OCI-M2 (cell line): Measurements from ENCODE around the gene SRL.

Source experiments
- DNase-seq: peaks from one replicate; lab custom pipeline; 2025; ENCODE audit not compliant: unreplicated experiment; lab: John Stamatoyannopoulos, UW

The SRL gene

DNA sequence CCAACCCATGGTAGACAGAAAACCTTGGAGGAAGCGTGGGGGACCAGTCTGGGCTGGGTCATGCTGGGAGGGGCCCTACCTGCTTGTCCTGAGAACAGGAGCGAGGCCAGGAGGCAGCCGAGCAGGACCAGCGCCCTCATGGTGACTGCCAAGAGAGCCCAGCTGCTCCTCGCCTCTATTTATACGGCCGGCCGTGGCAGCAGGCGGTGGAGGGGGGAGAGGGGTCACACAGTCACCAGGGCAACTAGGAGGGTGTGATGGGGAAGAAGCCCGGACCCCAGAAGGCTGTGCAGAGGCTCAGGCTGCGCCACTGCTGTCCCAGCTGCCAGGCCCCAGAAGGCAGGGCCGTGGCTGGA is at the start of gene SRL:
SRL (minus strand) TSS at position 153 of the 356 bp plus-strand sequence; CDS start at position 140, 13 bp downstream.
- DNase-seq: no peak

DNA sequence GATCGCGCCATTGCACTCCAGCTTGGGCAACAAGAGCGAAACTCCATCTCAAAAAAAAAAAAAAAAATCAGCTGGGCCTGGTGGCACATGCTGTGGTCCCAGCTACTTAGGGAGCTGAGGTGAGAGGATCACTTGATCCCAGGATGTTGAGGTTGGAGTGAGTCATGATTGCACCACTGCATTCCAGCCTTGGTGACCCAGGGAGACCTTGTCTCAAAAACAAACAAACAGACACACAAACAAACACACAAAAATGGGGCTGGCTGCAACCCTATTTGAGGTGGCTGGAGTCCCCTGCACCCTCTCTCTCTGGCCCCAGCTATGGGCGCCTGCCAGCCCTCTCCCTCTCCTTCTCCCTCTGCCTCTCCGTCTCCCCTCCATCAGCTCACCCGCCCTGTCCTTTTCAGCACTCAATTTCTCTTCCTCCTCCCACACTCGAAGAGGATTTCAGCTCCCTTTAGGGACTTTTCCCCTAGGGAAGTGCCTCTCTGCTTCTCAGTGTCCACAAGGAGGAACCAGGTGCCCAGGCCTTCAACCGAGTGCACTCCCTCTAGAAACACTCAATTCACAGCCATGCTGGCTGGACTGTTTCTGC is 48.5 kb upstream of the SRL start:
- DNase-seq: no peak

DNA sequence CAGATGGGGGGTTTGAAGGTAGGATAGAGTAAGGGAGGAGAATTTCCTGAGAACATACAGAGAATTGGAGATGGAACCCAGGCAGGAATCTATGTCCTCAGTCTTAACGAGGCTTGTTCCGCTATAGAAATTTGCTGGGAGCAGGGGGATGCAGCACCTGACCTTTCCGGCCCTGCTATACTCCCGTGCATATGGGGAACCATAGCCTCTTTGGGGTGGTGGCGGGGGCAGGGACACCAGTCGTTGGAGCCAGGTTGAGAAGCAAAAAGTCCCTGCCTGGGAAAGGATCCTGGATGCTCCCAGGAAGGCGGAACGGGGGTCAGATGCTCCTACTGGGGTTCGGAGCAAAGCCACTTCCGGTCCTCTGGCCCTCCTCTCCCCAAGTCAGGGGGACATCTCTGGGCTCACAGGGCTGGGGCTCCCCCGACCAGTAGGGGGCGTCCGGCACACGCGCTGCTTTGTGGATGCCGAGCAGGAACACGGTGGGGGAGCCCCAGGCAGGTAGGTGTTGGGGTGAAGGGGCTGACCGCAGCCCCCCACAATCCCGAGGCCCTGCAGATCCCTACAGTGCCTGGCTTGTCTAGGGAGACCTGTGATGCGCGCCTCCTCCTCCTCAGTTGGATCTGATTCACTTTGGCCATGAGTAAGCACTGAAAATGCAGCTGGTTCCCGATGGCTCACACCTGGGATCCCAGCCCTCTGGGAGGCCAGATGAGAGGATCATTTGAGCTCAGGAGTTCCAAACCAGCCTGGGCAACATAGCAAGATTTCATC is 46.5 kb upstream of the SRL start:
- DNase-seq: no peak

DNA sequence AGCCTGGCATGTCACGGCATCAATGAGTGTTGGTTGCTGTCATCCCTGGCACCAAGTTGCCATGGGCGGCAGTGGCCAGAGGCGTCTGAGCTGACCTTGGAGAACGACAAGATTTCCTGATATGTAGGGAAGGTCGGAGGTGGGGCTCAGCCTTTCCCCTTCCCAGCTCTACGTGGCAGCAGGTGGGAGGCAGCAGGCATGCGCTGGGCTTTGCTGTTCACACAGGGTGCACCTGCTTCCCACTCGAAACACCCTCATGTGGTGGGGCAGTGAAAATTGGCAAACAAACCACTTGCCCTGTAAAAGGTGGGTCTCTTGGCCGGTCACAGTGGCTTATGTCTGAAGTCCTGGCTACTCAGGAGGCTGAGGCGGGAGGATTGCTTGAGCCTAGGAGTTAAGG is 43.3 kb upstream of the SRL start:
- no peak for DNase-seq

DNA sequence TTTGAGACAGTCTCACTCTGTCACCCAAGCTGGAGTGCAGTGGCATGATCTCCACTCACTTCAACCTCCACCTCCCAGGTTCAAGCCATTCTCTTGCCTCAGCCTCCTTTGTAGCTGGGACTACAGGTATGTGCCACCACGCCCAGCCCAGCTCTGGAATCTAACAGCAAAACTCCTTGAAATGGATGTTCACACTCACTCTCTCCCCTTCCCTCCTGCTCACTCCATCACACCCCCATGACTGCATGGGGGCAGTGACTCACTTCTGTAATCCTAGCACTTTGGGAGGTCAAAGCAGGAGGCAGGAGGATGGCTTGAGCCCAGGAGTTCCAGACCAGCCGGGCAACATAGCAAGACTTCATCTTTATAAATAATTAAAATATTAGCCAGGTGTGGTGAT is 42.1 kb upstream of the SRL start:
- no peak for DNase-seq

DNA sequence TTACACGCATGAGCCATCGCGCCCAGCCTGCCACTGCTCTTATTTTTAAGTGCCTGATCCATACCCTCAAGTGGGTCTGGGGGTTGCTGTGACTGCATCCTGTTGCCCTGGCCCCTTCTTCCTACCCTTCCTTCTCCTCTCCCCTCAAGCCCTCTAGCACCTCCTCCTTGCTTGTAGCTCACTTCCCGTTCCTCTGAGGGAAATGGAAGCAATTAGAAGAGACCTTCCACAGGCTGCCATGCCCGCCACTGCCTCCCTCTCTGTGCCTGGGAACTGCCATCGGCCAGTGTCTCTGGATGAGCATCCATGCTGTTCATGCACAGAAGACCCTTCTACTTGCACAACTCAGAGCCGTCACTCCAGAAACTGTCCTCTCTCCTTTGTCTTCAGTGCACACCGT is 41.6 kb upstream of the SRL start:
- no peak for DNase-seq

DNA sequence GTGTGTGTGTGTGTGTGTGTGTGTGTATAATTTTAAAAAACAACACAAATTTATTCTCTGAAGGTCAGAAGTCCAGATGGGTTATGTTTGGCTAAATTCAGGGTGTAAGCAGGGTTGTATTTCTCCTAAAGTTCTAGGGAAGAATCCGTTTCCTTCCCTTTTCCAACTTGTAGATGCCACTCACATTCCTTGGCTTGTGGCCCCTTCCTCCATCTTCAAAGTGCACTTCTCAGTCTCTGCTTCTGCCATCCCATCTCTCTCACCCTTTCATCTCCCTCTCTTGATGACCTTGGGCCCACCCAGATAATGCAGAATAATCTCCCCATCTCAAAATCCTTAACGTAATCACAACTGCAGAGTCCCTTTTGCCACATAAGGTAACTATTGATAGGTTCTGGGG is 38.7 kb upstream of the SRL start:
- DNase-seq: no peak

DNA sequence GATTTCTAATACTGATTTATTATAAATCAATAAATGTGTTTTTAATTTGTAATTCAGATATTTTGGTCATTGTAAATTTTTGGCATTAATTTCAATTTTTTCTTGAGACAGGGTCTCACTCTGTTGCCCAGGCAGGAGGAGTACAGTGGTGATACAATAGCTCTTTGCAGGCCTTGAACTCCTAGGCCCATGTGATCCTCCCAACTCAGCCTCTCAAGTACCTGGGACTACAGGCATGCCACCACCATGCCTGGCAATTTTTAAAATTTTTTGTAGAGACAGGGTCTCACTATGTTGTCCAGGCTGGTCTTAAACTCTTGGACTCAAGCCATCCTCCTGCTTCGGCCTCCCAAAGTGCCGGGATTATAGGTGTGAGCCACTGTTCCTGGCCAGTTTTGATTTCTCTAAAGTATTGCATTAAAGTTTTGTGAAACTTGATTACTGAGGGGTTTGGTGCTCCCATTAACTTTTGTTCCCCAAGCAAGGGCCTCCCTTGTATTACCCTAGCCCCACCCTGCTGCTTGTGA is 36.2 kb upstream of the SRL start:
- DNase-seq: no peak

DNA sequence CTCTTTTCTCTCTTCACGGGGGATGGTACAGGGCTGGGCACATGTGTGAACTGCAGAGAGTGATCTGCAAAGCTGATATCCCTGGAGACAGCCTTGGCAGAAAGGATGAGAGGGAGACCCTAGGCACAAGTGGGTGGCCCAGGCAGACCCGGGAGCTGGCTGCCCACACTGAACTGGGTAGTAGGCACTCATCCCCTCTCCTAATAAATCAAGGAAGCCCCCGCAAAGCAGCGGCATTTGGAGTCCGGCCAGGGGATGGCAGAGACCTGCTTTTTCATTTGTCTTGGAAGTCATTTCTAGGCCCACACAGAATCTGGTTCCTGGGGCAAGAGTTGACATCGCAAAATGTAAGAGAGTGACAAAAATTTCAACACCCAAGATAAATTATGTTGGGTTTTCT is 34.0 kb upstream of the SRL start:
- DNase-seq: no peak

DNA sequence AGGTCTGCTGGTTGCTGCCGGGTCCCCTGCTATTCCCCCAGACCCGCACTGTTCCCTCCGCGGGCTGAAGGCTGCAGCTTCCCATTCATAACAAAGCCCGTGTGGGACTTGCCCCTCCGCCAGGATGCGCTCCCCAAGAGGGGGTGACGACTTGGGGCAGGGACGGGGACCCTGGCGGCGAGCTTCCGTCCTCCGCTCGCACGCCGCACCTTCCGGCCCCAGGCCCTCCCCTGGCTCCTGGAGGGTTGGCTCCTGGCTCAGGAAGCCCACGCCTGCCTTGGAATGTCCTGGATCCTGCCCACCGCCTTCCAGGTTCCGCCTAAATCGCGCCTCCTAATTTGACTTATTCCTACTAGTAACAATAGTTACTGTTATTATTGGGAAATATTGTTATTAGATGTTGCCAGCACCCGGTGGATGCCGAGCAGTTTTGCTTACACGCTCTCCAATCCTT is 32.0 kb upstream of the SRL start:
- no peak for DNase-seq

DNA sequence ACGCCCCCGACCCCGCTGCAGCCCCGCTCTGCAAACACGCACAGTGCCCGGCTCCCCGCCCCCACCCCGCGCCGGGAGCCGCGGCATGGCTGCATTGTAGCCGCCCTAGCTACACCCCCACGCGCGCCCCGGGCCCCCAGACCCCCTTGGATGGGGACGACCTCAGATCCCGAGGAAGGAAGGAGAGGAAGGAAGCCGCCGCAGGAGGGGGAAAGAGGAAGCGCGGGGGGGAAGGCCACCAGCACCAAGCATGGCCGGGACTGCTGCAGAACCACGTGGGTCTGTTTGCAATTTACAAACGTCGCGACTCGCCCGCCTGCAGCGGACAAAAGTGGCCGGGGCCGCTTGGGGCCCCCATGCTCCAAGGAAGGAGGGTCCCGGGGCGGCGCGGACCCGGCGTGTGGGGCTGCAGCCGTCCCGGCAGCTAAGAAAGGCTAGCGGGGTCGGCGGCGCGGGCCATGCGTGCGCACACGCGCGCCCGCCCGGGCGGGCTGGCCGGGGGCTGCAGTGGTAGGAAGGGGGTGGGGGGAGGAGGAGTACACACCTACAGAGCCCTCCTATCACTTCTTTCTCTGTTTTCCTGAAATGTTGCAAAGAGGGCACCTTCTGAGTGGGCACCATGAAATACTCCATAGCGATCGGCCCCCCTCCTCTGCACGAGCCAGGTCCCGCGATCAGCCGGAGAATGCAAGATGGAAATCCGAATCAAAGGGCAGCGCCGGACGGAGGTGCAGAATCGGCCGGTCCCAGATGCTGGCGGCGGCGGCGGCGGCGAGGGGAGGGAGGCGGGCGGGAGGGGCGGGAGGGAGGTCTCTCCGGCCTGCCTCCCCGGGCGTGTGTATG is 30.5 kb upstream of the SRL start:
- no peak for DNase-seq

DNA sequence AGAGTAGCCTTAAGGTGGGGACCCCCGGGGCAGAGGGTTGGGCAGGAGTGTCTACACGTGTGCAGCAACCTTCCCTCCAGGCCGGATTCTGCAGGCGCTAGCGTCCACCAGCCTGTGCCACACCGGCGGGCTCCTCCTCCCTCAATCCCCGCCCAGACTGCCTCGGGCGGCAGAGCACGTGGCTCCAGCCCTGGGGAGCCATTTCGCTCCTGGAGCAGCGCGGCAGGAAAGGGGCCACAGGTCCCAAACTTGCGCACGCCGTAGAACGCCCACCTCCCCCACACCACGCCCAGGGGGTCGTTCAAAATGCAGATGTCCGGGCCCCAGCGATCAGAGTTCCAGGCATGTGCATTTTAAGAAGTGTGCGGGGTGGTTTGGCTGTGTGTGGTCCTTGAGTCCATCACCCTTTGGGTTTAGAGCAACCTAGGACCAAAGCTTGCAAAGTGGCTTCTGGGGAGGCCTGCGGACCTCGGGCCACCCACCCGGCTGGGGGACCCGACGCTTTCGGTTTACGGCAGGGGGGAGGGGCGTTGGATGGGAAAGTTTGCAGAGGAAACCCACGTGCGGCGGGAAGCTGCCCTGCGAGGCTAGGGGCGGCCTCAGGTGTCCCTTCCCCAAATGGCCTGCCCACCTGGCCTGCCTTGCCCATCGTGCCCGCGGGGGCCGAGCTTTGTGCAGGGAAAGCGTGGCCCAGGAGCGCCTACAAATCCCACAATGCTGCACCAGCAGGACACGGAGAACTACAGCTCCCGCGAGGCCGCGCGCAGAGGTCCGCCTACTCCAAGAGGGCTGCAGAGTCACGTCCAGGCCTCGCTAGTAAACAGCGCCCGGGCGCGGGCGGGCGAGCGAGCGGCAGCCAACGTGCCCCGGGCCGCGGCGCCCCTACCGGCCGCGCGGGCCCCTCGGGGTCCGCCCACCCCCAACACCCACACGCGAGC is 29.6 kb upstream of the SRL start:
- DNase-seq: no peak

DNA sequence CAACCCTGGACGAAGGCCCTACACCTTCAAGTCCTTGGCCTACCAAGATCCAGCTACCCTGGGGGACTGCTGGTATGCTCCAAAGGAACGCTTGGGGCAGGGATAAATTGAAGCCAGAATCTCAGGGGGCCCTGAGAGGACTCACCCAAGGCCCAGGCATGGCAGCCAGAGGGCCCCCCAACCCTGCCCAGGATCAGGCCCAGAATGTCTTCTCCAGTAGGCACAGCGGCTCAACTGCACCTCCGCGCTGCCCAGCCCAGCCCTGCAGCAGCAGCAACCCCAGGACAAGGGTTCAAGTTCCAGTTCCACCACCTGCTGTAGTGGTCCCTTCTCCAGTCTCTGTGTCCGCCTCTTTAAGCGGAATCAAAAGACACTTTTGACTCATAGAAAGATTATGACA is 28.7 kb upstream of the SRL start:
- no peak for DNase-seq

DNA sequence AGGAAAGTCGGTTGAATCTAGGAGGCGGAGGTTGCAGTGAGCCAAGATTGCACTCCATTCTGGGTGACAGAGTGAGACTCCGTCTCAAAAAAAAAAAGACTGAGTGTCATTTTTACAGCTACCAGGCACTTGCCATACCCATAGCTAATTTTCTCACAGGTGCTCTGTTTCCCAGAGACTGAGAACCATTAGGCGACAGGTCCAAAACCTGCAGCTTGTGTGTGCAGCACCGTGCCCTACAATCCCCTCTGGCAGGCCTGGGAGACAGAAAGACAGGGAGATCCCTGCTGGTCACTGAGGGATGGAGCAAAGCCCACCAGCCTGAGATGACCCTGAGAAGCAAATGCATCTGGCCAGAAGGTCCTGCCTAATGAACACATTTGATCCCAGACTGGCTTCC is 28.2 kb upstream of the SRL start:
- DNase-seq: no peak

DNA sequence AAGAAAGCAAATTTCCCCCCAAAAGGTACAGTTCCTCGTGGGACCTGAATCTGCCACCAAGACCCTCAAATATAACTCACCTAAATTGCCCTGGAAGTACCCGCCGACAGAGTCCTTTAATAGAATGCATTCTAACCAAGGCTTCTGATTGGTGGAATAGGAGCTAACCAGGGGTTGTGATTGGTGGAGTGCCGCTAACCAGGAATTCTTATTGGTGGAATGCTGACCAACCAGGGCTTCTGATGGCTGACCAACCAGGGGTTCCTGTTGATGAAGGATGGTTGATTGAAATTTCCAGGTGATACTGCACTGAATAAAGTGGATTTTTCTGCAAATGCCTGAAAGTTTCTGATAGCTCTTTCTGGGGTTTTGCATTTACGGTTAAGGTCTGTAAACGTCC is 24.5 kb upstream of the SRL start:
- no peak for DNase-seq

DNA sequence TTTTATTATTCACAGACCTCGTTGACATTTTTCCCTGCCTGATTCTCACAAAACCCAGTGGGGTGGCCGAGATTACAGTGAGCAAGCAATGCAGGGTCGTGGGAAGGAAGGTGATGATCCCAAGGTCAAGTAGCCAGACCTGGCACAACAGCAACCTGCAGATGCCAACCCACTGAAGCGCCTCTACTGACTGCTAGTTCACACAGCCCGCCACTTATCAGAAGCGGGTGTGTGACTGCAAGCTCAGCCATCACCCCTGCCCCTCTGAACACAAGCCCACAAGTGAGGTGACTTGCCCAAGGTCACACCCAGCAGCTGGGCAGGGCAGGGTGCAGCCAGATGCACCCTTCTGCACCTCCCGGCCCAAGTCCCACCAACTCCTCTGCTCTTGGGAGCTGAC is 23.8 kb upstream of the SRL start:
- no peak for DNase-seq

DNA sequence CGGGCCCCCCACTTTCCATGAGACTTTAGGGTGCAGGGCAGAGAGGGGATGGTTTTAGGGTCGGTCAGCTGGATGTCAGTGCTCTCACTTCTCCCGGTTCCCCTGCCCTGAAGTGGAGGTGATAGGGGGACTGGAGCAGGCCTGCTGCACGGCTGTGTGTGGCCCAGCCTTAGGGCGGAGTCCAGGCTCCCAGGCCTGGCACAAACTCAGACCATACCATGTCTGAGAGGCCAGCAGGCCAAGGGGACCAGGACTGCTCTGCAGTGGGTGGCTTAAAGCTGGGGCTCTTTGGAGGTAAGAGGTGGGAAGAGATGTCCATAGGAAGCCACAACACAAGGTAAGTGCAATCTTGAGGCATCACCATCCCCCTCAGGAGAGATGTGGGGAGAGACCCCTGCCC is 22.7 kb upstream of the SRL start:
- no peak for DNase-seq

DNA sequence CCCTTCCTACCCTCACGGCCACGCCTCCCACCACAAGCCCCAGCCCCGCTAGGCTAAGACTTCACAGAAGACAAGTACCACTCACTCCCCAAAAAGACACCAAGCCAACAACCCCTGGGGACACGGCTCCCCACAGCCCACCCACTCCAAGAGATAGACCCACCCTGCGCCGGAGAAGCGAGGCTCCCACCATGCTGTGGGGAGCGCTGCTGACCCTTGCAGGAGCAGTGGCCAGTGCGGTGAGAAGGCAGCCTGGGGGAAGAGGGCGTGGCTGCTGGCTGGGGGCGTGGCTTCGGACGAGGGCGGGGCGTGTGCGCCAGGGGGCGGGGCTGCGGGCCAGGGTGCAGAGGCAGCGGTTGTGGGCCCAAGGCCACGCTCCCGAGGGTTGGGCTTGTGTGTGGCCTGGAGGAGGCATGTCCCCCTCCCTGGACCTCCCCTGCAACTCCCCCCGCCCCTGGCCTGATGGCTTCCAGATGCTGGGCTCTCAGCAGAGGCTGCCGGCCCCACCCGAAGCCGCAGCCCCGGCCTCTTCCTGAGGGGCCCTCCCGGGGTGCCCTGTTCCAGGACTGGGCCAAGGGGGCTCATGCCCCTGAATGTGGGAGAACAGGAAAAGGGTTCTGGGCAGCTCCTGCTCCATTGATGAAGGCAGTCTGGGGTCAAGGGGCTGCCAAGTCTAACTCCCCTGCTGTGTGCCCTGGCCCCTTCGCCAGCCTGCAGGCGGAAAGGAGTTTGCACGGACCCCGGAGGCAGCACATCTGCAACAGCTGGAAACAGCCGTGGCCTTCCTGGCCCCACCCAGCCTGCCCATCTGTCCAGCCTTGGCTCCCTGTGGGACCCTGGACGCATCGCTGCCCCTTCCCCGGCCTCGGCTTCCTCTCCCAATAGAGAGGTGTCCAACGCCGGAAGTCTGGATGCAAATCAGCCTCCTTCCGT is 21.9 kb upstream of the SRL start:
- DNase-seq: no peak

DNA sequence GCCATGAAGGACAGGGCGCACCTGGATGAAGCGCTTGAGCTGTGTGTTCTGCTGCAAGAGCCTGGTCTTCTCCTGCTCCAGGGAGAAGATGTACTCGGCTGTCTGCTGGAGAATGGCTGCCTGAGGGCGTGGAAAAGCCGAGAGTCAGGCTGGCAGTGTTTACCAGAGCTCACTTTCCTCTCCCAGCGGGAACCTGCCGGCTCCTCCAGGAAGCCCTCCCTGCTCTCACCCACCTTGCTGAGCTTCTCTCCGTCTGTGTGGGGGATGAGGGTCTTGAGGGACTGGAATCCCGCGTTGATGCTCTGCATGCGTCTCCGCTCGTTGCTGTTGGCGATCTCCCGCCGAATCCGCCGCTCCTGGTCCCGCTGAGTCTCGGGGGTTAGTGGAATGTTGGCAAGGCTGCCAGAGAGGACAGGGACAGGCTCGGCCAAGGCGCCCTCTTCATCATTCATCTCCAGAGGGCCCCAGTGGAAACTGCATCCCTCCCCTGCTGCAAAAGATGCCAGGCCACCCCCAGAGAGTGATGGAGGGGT is 20.5 kb upstream of the SRL start:
- no peak for DNase-seq
